Sigmoid colon (tissue), 7 donors: ENCODE measurements around the gene CENPP. TPM values are rescaled to one million over a fixed set of nuclear protein-coding genes. Genes with fewer than 3 reads are reported as not detected.

Experiments
- DNase-seq: peaks from one replicate; pipeline ENCODE4 v3.0.0-alpha.2; 2019
- H3K27ac ChIP-seq, 4 donors: fragments of 200-600 bp; sonication (generic); one replicate each; pipeline ENCODE4 v1.5.1; 2016 to 2019; ENCODE audit warnings: mild to moderate bottlenecking in 1 of 4
- H3K27me3 ChIP-seq, 3 donors: fragments of 200-600 bp; sonication (generic); one replicate each; pipeline ENCODE4 v1.5.1; 2019; ENCODE audit warnings: mild to moderate bottlenecking in 1 of 3
- H3K36me3 ChIP-seq, 4 donors: fragments of 200-600 bp; sonication (generic); one replicate each; pipeline ENCODE4 v1.5.1; 2016 to 2019
- H3K4me1 ChIP-seq, 4 donors: fragments of 200-600 bp; sonication (generic); one replicate each; pipeline ENCODE4 v1.5.1; 2017 to 2019
- H3K4me3 ChIP-seq, 4 donors: fragments of 200-600 bp; sonication (generic); one replicate each; pipeline ENCODE4 v1.5.1; 2017 to 2019; ENCODE audit warnings: mild to moderate bottlenecking in 2 of 4, moderate library complexity in 1 of 4
- H3K9me3 ChIP-seq, 4 donors: fragments of 200-600 bp in 3 of 4; sonication (generic) in 3 of 4; one replicate each; pipeline versions ENCODE4 v1.5.1 to v1.6.1; 2013 to 2019
- CTCF ChIP-seq, 4 experiments: fragments of 450-650 bp in 3 of 4; fragments of 200-600 bp in 1 of 4; IDR thresholded peaks; one replicate each; pipeline ENCODE4 v1.5.1; 2016 to 2019; ENCODE audit warnings: antibody characterized with exemption in 4 of 4, mild to moderate bottlenecking in 3 of 4, moderate library complexity in 2 of 4
- EP300 ChIP-seq, 4 donors: sonication (generic); formaldehyde crosslinking; IDR thresholded peaks; one replicate each; pipeline ENCODE4 v1.6.1; 2017; ENCODE audit warnings: antibody characterized with exemption in 4 of 4
- POLR2A ChIP-seq, 2 donors: fragments of 450-650 bp; IDR thresholded peaks; one replicate each; pipeline ENCODE4 v1.6.1; 2016; ENCODE audit warnings: antibody characterized with exemption in 2 of 2, mild to moderate bottlenecking in 2 of 2, moderate library complexity in 2 of 2
- POLR2AphosphoS5 ChIP-seq, 4 donors: sonication (generic); formaldehyde crosslinking; IDR thresholded peaks; one replicate each; pipeline ENCODE4 v1.6.1; 2017; ENCODE audit warnings: antibody characterized with exemption in 4 of 4
- WGBS, 2 donors: extraction: QIAGEN DNeasy Blood & Tissue Kit; methylation state at CpG; one replicate each; pipeline ENCODE4 v1.1.7; 2013; 5-methylcytosine and 5-hydroxymethylcytosine counted together
- intact Hi-C: fragments of 100-400 bp; cut with DNase I; formaldehyde crosslinking; loops from one replicate; pipeline ENCODE4 v1.15.1; 2023
- polyA plus RNA-seq, 3 donors: library from polyadenylated mRNA; stranded (reverse); fragments of 200-250 nt; gene quantifications; one replicate each; pipeline ENCODE4 v1.2.3, GENCODE V29; 2013
- total RNA-seq, 4 donors: library from RNA; depleted of rRNA; stranded (reverse); fragments of >200 nt; gene quantifications; one replicate each; pipeline ENCODE4 v1.1.0, GENCODE V29; 2016
- donor health status: healthy with polysubstance abuse.
- donor health status: Bipolar disorder and iron deficiency.
- donor health status: healthy.

The CENPP gene
- total and polyA plus RNA-seq, 7 donors, result 0.60 to 11.9 (median 2.4) TPM

- intact Hi-C loops, result loop anchor here (1.0 to 10.0 kb wide), 2 partner anchors 309 to 440 kb away; partner anchors contain the start of gene BICD2
- no peak for TF ChIP-seq POLR2A (IDR thresholded peaks at IDR 0.05)
- TF ChIP-seq POLR2AphosphoS5 (IDR thresholded peaks at IDR 0.05), result no peak
- TF ChIP-seq EP300 (IDR thresholded peaks at IDR 0.05), result no peak
- no peak for TF ChIP-seq CTCF (IDR thresholded peaks at IDR 0.05)
- Histone ChIP-seq H3K36me3 (peaks cover 0 to 33% (median 11%) of the 10 kb centered on the region in 4 donors), H3K9me3 (no peaks in the 10 kb centered on the region), H3K4me3 (peak overlapping the region; percentile 66 to 84 (median 71)), H3K27ac (peak overlapping the region; percentile 90 to 96 (median 92)), H3K4me1 (peaks cover 0 to 21% (median 16%) of the 10 kb centered on the region in 4 donors), H3K27me3 (no peaks in the 10 kb centered on the region)
- peak; percentile 66 for DNase-seq
- 0% methylated on average over 12 of the region's 12 CpGs for WGBS, 2 donors
Observed at GRCh38 chr9:92324889-92325268, 874 bp upstream of the CENPP start.

- peak overlapping the region; percentile 66 to 84 (median 71) for H3K4me3 ChIP-seq
- H3K27ac ChIP-seq, result peak overlapping the region; percentile 90 to 96 (median 92)
- WGBS, 2 donors, result 1 to 2% methylated on average over 30 of the region's 30 CpGs
- H3K9me3 ChIP-seq, result no peaks in the 10 kb centered on the region
- H3K27me3 ChIP-seq, result no peaks in the 10 kb centered on the region
- intact Hi-C loops, result loop anchor here (1.0 to 10.0 kb wide), 2 partner anchors 308 to 439 kb away; partner anchors contain the start of gene BICD2
- H3K36me3 ChIP-seq, result peaks cover 0 to 22% (median 8%) of the 10 kb centered on the region in 4 donors
- TF ChIP-seq POLR2A (IDR thresholded peaks at IDR 0.05) (no peak), EP300 (IDR thresholded peaks at IDR 0.05) (no peak), POLR2AphosphoS5 (IDR thresholded peaks at IDR 0.05) (no peak), CTCF (IDR thresholded peaks at IDR 0.05) (no peak)
- DNase-seq, result no peak
- H3K4me1 ChIP-seq, result peaks cover 0 to 21% (median 16%) of the 10 kb centered on the region in 4 donors
Observed at GRCh38 chr9:92325991-92326500, 293 bp downstream of the CENPP start.

DNA sequence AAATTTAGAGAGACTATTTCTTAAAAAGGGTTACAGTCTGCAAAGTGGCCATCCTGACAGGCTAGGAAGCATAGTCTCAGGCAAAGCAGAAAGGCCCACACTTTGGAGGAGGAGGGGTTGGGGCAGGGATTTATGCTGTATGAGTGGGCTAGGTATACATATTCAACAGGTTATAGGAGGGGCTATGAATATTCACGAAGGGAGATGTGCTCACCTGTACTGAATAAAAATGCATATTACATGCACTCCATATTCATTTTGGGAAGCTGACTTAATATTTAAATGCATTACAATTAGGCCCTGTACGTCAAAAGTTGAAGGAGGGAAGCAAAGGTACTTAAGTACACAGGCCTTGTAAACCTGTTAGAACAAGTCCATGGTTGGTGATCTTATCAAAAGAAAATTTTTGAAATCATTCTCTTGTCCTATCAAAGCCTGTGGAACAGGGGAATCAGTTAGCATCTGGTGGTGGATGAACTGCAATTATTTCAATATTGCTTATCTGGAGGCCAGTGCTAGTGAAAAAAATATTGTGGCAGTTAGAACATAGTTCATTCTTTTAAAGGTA, 1.6 kb downstream of the CENPP start:
- Histone ChIP-seq H3K4me1 (peaks cover 0 to 21% (median 16%) of the 10 kb centered on the region in 4 donors), H3K36me3 (peaks cover 0 to 9% (median 6%) of the 10 kb centered on the region in 4 donors), H3K27ac (no peak overlapping the region), H3K9me3 (no peaks in the 10 kb centered on the region), H3K27me3 (no peaks in the 10 kb centered on the region), H3K4me3 (no peak overlapping the region)
- intact Hi-C loops, result loop anchor here (10.0 kb wide), 1 partner anchor 437 kb away; the partner anchor contains the start of gene BICD2
- 81 to 83% methylated on average over 2 of the region's 2 CpGs for WGBS, 2 donors
- no peak for DNase-seq
- TF ChIP-seq EP300 (IDR thresholded peaks at IDR 0.05), result no peak
- TF ChIP-seq CTCF (IDR thresholded peaks at IDR 0.05), result no peak
- no peak for TF ChIP-seq POLR2A (IDR thresholded peaks at IDR 0.05)

DNA sequence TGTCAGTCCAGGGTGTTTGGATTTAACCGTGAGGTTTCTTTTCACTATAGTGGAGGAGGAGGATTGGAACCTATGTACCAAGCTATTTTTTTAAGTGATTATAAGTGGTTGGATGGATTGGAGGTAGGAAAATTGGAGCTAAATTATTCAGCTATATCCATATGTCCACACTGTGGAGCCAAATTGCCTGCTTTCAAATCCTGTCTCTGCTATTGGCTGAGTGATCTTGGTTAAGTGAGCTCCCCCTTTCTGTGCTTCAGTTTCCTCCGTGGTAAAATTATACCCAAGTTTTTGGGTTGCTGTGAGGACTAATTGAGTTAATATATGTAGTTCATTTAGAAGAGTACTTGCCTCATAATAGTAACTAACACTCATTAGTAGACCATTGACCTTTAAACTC, 2.5 kb downstream of the CENPP start:
- TF ChIP-seq EP300 (IDR thresholded peaks at IDR 0.05) (no peak), CTCF (IDR thresholded peaks at IDR 0.05) (no peak), POLR2AphosphoS5 (IDR thresholded peaks at IDR 0.05) (no peak), POLR2A (IDR thresholded peaks at IDR 0.05) (no peak)
- DNase-seq, result no peak
- Histone ChIP-seq H3K27ac (no peak overlapping the region), H3K36me3 (no peaks in the 10 kb centered on the region), H3K27me3 (no peaks in the 10 kb centered on the region), H3K4me1 (peaks cover 0 to 21% (median 16%) of the 10 kb centered on the region in 4 donors), H3K4me3 (no peak overlapping the region), H3K9me3 (no peaks in the 10 kb centered on the region)
- 42 to 44% methylated on average over 2 of the region's 2 CpGs for WGBS, 2 donors
- intact Hi-C loops, result loop anchor here (10.0 kb wide), 1 partner anchor 437 kb away; the partner anchor contains the start of gene BICD2
